OCI-LY7 (cell line): ENCODE measurements around the gene DHRS9.

Experiments used
- CTCF ChIP-seq: fragments of 200-600 bp; sonication (generic); conservative IDR thresholded peaks from 2 replicates; pipeline ENCODE4 v1.5.1; 2014; ENCODE audit warnings: mild to moderate bottlenecking, antibody characterized with exemption, low read length, moderate library complexity, mixed read lengths
- EZH2phosphoT487 ChIP-seq: fragments of 200-600 bp; sonication (generic); IDR thresholded peaks from 2 replicates; pipeline ENCODE4 v1.6.1; 2018; ENCODE audit warnings: low read depth, borderline replicate concordance, mild to moderate bottlenecking, mixed run types, antibody characterized with exemption, low read length, moderate library complexity, mixed read lengths

- TF ChIP-seq CTCF = no peak
- TF ChIP-seq EZH2phosphoT487 = no peak
These were observed 22.8 kb upstream of the DHRS9 start for GRCh38 chr2:169046440-169047151.
